ENCODE data around the gene TNK2.

- TF ChIP-seq CTCF (IDR thresholded peaks at IDR 0.05), result no peak
- TF ChIP-seq POLR2A (IDR thresholded peaks at IDR 0.05), result no peak
Observed at GRCh38 chr3:195876297-195877064, 31.9 kb downstream of the TNK2 start.
